B cell (primary cell): ENCODE data around the gene MEG3. TPM values are rescaled to one million over a fixed set of nuclear protein-coding genes. Genes with fewer than 3 reads are reported as not detected.

Source experiments
- ATAC-seq: fragments of 200-7000 bp; cut with Tn5 transposase; one replicate; pipeline ENCODE4 v1.10.0; 2021; ENCODE audit warnings: low read depth, mild to moderate bottlenecking, moderate number of reproducible peaks, moderate library complexity
- CTCF ChIA-PET: fragments of 350-600 bp; sonication (Branson Sonifier 250); formaldehyde crosslinking; loops from one replicate; lab custom pipeline; 2021; ENCODE audit warnings: antibody characterized with exemption, inconsistent platforms; lab: Charles Lee
- POLR2A ChIA-PET: fragments of 350-600 bp; sonication (Branson Sonifier 250); formaldehyde crosslinking; loops from one replicate; lab custom pipeline; 2021; ENCODE audit warnings: antibody characterized with exemption; lab: Charles Lee
- DNase-seq: peaks from one replicate; pipeline ENCODE4 v3.0.0; 2013
- H2AFZ ChIP-seq: 2 replicates; pipeline ENCODE4 v1.6.1; 2012; ENCODE audit warnings: mild to moderate bottlenecking, low read depth, low read length; ENCODE audit not compliant: insufficient read depth, poor library complexity, severe bottlenecking
- H3K27ac ChIP-seq, 2 donors: 1 replicate in 1 of 2; 2 replicates in 1 of 2; pipeline ENCODE4 v1.5.1; 2012 to 2013; ENCODE audit warnings: low read length in 2 of 2, mild to moderate bottlenecking in 2 of 2, moderate library complexity in 1 of 2
- H3K27me3 ChIP-seq, 4 experiments: fragments of 200-600 bp in 1 of 4; sonication (generic) in 1 of 4; replicated peaks in 1 of 4; 1 replicate in 2 of 4; 2 replicates in 2 of 4; pipeline versions ENCODE4 v1.6.1 to v1.7.0; 2013 to 2016; ENCODE audit warnings: low read length in 3 of 4, mild to moderate bottlenecking in 2 of 4, mixed read lengths in 1 of 4, moderate library complexity in 1 of 4; ENCODE audit not compliant: insufficient read depth in 4 of 4, control insufficient read depth in 3 of 4; ENCODE audit errors: control extremely low read depth in 1 of 4
- H3K36me3 ChIP-seq, 2 experiments: replicated peaks in 1 of 2; 1 replicate in 1 of 2; 2 replicates in 1 of 2; pipeline versions ENCODE4 v1.6.1 to v1.7.1; 2013; ENCODE audit warnings: low read length in 1 of 2; ENCODE audit not compliant: insufficient read depth in 2 of 2, control insufficient read depth in 1 of 2; ENCODE audit errors: control extremely low read depth in 1 of 2, extremely low read depth in 1 of 2
- H3K4me1 ChIP-seq, 2 donors: fragments of 200-600 bp in 1 of 2; sonication (generic) in 1 of 2; 1 replicate in 1 of 2; 2 replicates in 1 of 2; pipeline versions ENCODE4 v1.5.1 to v1.6.1; 2013 to 2017; ENCODE audit warnings: low read length in 2 of 2; ENCODE audit not compliant: control insufficient read depth in 2 of 2, insufficient read depth in 2 of 2
- H3K4me2 ChIP-seq: replicated peaks from 2 replicates; pipeline ENCODE3; 2012; ENCODE audit warnings: mild to moderate bottlenecking, low read depth, low read length; ENCODE audit not compliant: poor library complexity, severe bottlenecking
- H3K4me3 ChIP-seq, 5 experiments: fragments of 200-600 bp in 1 of 5; sonication (generic) in 1 of 5; 1 replicate in 3 of 5; 2 replicates in 2 of 5; pipeline versions ENCODE4 v1.5.1 to v1.7.0; 2011 to 2016; ENCODE audit warnings: low read length in 4 of 5, mild to moderate bottlenecking in 4 of 5, low read depth in 2 of 5, control low read depth in 1 of 5, moderate library complexity in 1 of 5; ENCODE audit not compliant: insufficient read depth in 1 of 5; ENCODE audit errors: control extremely low read depth in 1 of 5, extremely low read depth in 1 of 5
- H3K79me2 ChIP-seq: fragments of 200-600 bp; sonication (generic); one replicate; pipeline ENCODE4 v1.6.0; 2016; ENCODE audit warnings: low read length; ENCODE audit not compliant: control insufficient read depth, insufficient read depth
- H3K9ac ChIP-seq: fragments of 200-600 bp; sonication (generic); 2 replicates; pipeline ENCODE4 v1.6.1; 2017; ENCODE audit warnings: mild to moderate bottlenecking, low read length, moderate library complexity
- H3K9me3 ChIP-seq, 3 donors: one replicate each; pipeline versions ENCODE4 v1.6.1 to v1.7.1; 2013; ENCODE audit warnings: low read length in 2 of 3; ENCODE audit not compliant: control insufficient read depth in 2 of 3, insufficient read depth in 1 of 3; ENCODE audit errors: control extremely low read depth in 1 of 3
- H4K20me1 ChIP-seq: 2 replicates; pipeline ENCODE4 v1.6.0; 2012; ENCODE audit warnings: mild to moderate bottlenecking, low read length; ENCODE audit not compliant: insufficient read depth, control insufficient read depth, poor library complexity, severe bottlenecking
- H3K27ac Mint-ChIP-seq: one replicate; pipeline ENCODE4 v1.8.0; 2021; ENCODE audit warnings: mixed read lengths
- H3K27me3 Mint-ChIP-seq: one replicate; pipeline ENCODE4 v1.8.0; 2021; ENCODE audit warnings: mixed read lengths
- H3K4me1 Mint-ChIP-seq: one replicate; pipeline ENCODE4 v1.8.0; 2021; ENCODE audit warnings: mixed read lengths
- H3K4me3 Mint-ChIP-seq: one replicate; pipeline ENCODE4 v1.8.0; 2021; ENCODE audit warnings: mixed read lengths
- H3K9me3 Mint-ChIP-seq: one replicate; pipeline ENCODE4 v1.8.0; 2022; ENCODE audit warnings: mixed read lengths; ENCODE audit not compliant: insufficient read depth
- CTCF ChIP-seq: fragments of 200-600 bp; IDR thresholded peaks from one replicate; pipeline ENCODE4 v1.8.0; 2022; ENCODE audit warnings: antibody characterized with exemption, mild to moderate bottlenecking
- EZH2 ChIP-seq: IDR thresholded peaks from 2 replicates; pipeline ENCODE4 v1.6.1; 2012; ENCODE audit warnings: borderline replicate concordance, low read depth, mild to moderate bottlenecking, moderate library complexity, low read length; ENCODE audit not compliant: insufficient read depth, poor library complexity, severe bottlenecking
- WGBS: methylation state at CpG from one replicate; pipeline ENCODE4 v1.1.5; 2013; ENCODE audit warnings: missing lambda C conversion rate; ENCODE audit not compliant: insufficient coverage; 5-methylcytosine and 5-hydroxymethylcytosine counted together
- intact Hi-C: fragments of 100-400 bp; cut with micrococcal nuclease; formaldehyde crosslinking; loops from one replicate; pipeline ENCODE4 v1.10.0; 2022
- polyA plus RNA-seq: library from polyadenylated mRNA; depleted of rRNA; stranded (reverse); fragments of >200 nt; gene quantifications from 2 replicates; pipeline ENCODE4 v1.2.3, GENCODE V29; 2012
- total RNA-seq, 2 donors: library from RNA; stranded (reverse); fragments of 120-200 nt in 1 of 2; gene quantifications; 1 replicate in 1 of 2; 2 replicates in 1 of 2; pipeline versions ENCODE4 v1.2.3 to v1.2.4, GENCODE V29; 2013 to 2022

The MEG3 gene
- total and polyA plus RNA-seq, 2 donors (not counting 1 experiment from before 2014, with no cell fraction given), result 0.13 TPM; not detected in 1

- H3K9me3 Mint-ChIP-seq, result peaks cover 4% of the 10 kb centered on the region
- peaks cover 0 to 41% (median 0%) of the 10 kb centered on the region in 3 donors for H3K9me3 ChIP-seq
- POLR2A ChIA-PET, result no interaction called here
- no peak overlapping the region for H3K27ac ChIP-seq
- no peaks in the 10 kb centered on the region for H4K20me1 ChIP-seq
- ATAC-seq, result no peak
- intact Hi-C loops, result no loop called here
- WGBS, result 96% methylated on average over 46 of the region's 46 CpGs
- no peaks in the 10 kb centered on the region for H3K79me2 ChIP-seq
- TF ChIP-seq EZH2 (no peak), CTCF (no peak)
- H3K4me2 ChIP-seq, result no peak overlapping the region
- no peaks in the 10 kb centered on the region for H3K36me3 ChIP-seq
- no peak for DNase-seq
- no peaks in the 10 kb centered on the region for H3K27me3 ChIP-seq
- H2AFZ ChIP-seq, result no peak overlapping the region
- no peaks in the 10 kb centered on the region for H3K4me1 ChIP-seq
- H3K4me3 Mint-ChIP-seq, result no peak overlapping the region
- H3K4me3 ChIP-seq, result no peak overlapping the region
- no peak overlapping the region for H3K27ac Mint-ChIP-seq
- H3K4me1 Mint-ChIP-seq, result no peaks in the 10 kb centered on the region
- H3K9ac ChIP-seq, result no peak overlapping the region
- H3K27me3 Mint-ChIP-seq, result no peaks in the 10 kb centered on the region
- CTCF ChIA-PET, result no interaction called here
These were observed 57.3 kb downstream of the MEG3 start for GRCh38 chr14:100882991-100883788.

- no peak for TF ChIP-seq CTCF
- no peak for TF ChIP-seq EZH2
- ATAC-seq (no peak), DNase-seq (no peak)
- no peak overlapping the region for H3K27ac ChIP-seq
- H3K9me3 Mint-ChIP-seq, result peaks cover 4% of the 10 kb centered on the region
- no peak overlapping the region for H3K9ac ChIP-seq
- H3K4me1 Mint-ChIP-seq, result no peaks in the 10 kb centered on the region
- CTCF ChIA-PET, result no interaction called here
- no peaks in the 10 kb centered on the region for H3K79me2 ChIP-seq
- no peaks in the 10 kb centered on the region for H3K4me1 ChIP-seq
- H3K27me3 Mint-ChIP-seq, result no peaks in the 10 kb centered on the region
- whole genome bisulfite sequencing, result 96% methylated on average over 11 of the region's 11 CpGs
- POLR2A ChIA-PET, result no interaction called here
- H3K4me3 Mint-ChIP-seq, result no peak overlapping the region
- H3K36me3 ChIP-seq, result no peaks in the 10 kb centered on the region
- H2AFZ ChIP-seq, result no peak overlapping the region
- H3K27ac Mint-ChIP-seq, result no peak overlapping the region
- H3K4me3 ChIP-seq, result no peak overlapping the region
- intact Hi-C loops, result no loop called here
- H4K20me1 ChIP-seq, result no peaks in the 10 kb centered on the region
- H3K9me3 ChIP-seq, result peaks cover 0 to 40% (median 0%) of the 10 kb centered on the region in 3 donors
- H3K4me2 ChIP-seq, result no peak overlapping the region
- no peaks in the 10 kb centered on the region for H3K27me3 ChIP-seq
These were observed 57.8 kb downstream of the MEG3 start for GRCh38 chr14:100883789-100884101.
